OCI-LY7 (cell line): ENCODE measurements around the gene KCNIP1. TPM values are rescaled to one million over a fixed set of nuclear protein-coding genes. Genes with fewer than 3 reads are reported as not detected.

Experiments used
- BruUV-seq: library from RNA; stranded (reverse); fragments of 400-500 nt; replicated peaks from 2 replicates; lab custom pipeline; 2021; lab: Mats Ljungman, UMichigan
- CTCF ChIA-PET: fragments of 300-600 bp; sonication (Branson Sonifier 250); formaldehyde crosslinking; loops from one replicate; lab custom pipeline; 2022; ENCODE audit warnings: antibody characterized with exemption; ENCODE audit not compliant: unreplicated experiment; lab: Charles Lee
- POLR2A ChIA-PET: fragments of 300-600 bp; sonication (Branson Sonifier 250); formaldehyde crosslinking; loops from one replicate; lab custom pipeline; 2022; ENCODE audit warnings: antibody characterized with exemption; lab: Charles Lee
- DNase-seq: peaks from one replicate; pipeline ENCODE4 v3.0.0-alpha.2; 2015; ENCODE audit warnings: low spot score
- H2AFZ ChIP-seq: fragments of 200-600 bp; sonication (generic), shearing (Covaris generic); 2 replicates; pipeline ENCODE4 v1.6.1; 2014; ENCODE audit warnings: mild to moderate bottlenecking, antibody characterized with exemption, low read length, moderate library complexity
- H3K27ac ChIP-seq: fragments of 200-600 bp; sonication (generic); 2 replicates; pipeline ENCODE4 v1.5.1; 2014; ENCODE audit warnings: mixed run types, low read depth, mild to moderate bottlenecking, moderate library complexity, low read length, inconsistent platforms; ENCODE audit not compliant: poor library complexity, severe bottlenecking
- H3K36me3 ChIP-seq: fragments of 200-600 bp; sonication (generic); 2 replicates; pipeline ENCODE4 v1.6.1; 2014; ENCODE audit warnings: mild to moderate bottlenecking, antibody characterized with exemption, low read length, moderate library complexity, mixed read lengths; ENCODE audit not compliant: insufficient read depth
- H3K4me1 ChIP-seq: fragments of 200-600 bp; sonication (generic); 2 replicates; pipeline ENCODE4 v1.5.1; 2014; ENCODE audit warnings: mild to moderate bottlenecking, low read length; ENCODE audit not compliant: insufficient read depth, poor library complexity, severe bottlenecking
- H3K4me2 ChIP-seq: fragments of 200-600 bp; sonication (generic); 2 replicates; pipeline ENCODE4 v1.6.1; 2014; ENCODE audit warnings: mild to moderate bottlenecking, low read length
- H3K4me3 ChIP-seq: fragments of 200-600 bp; sonication (generic); 2 replicates; pipeline ENCODE4 v1.5.1; 2014; ENCODE audit warnings: mild to moderate bottlenecking, low read depth, low read length; ENCODE audit not compliant: poor library complexity, severe bottlenecking
- H3K79me2 ChIP-seq: fragments of 200-600 bp; sonication (generic); 2 replicates; pipeline ENCODE4 v1.6.1; 2016; ENCODE audit warnings: low read depth, mild to moderate bottlenecking, low read length, moderate library complexity, mixed read lengths; ENCODE audit not compliant: insufficient read depth
- H3K9me2 ChIP-seq: fragments of 200-600 bp; sonication (generic); 2 replicates; pipeline ENCODE4 v1.6.1; 2016; ENCODE audit warnings: mild to moderate bottlenecking, low read length, mixed read lengths; ENCODE audit not compliant: insufficient read depth
- H3K9me3 ChIP-seq: fragments of 200-600 bp; sonication (generic); 2 replicates; pipeline ENCODE4 v1.6.1; 2014; ENCODE audit warnings: mild to moderate bottlenecking, mixed run types, low read length, mixed read lengths
- H4K20me1 ChIP-seq: fragments of 200-600 bp; sonication (generic); 2 replicates; pipeline ENCODE4 v1.6.1; 2014; ENCODE audit warnings: mild to moderate bottlenecking, antibody characterized with exemption, low read length, moderate library complexity, mixed read lengths; ENCODE audit not compliant: insufficient read depth
- CTCF ChIP-seq: fragments of 200-600 bp; sonication (generic); conservative IDR thresholded peaks from 2 replicates; pipeline ENCODE4 v1.5.1; 2014; ENCODE audit warnings: mild to moderate bottlenecking, antibody characterized with exemption, low read length, moderate library complexity, mixed read lengths
- EZH2phosphoT487 ChIP-seq: fragments of 200-600 bp; sonication (generic); IDR thresholded peaks from 2 replicates; pipeline ENCODE4 v1.6.1; 2018; ENCODE audit warnings: low read depth, borderline replicate concordance, mild to moderate bottlenecking, mixed run types, antibody characterized with exemption, low read length, moderate library complexity, mixed read lengths
- intact Hi-C: fragments of 100-400 bp; cut with micrococcal nuclease; formaldehyde crosslinking; loops from one replicate; pipeline ENCODE4 v1.10.0; 2022; ENCODE audit not compliant: unreplicated experiment
- total RNA-seq, 2 experiments: library from RNA; depleted of rRNA in 1 of 2; stranded (reverse); fragments of >200 nt in 1 of 2; shearing (Covaris generic) in 1 of 2; gene quantifications; 2 replicates each; pipeline ENCODE4 v1.2.3, GENCODE V29; 2014 to 2022

Gene KCNIP1
- total RNA-seq, 2 experiments from 2014 or later: not detected

DNA sequence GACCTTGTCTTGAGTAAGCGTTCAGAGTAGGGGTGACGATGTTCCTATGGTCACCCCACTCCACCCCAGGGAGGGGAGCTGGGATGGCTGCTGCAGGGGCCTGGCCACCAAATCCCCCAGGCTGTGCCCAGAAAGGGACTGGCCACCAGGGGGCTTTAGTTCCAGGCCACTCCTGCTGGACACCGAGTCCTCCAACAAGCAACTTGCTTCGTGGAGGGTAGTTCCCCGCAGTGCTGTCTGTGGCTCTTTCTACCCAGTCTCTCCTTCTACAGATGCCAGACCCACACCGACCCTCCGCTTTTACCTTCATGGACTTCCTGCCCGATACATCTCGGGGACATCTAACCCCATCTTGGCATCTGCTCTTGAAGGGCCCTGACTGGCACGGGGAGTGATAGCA lies 244.0 kb downstream of the KCNIP1 start:
- H3K4me1 ChIP-seq: no peaks in the 10 kb centered on the region
- no peak overlapping the region for H3K4me3 ChIP-seq
- H3K79me2 ChIP-seq: no peaks in the 10 kb centered on the region
- ChIA-PET CTCF (no interaction called here), POLR2A (no interaction called here)
- no peak overlapping the region for H2AFZ ChIP-seq
- H3K4me2 ChIP-seq: no peak overlapping the region
- intact Hi-C loops: loop anchor here (10.0 kb wide), 1 partner anchor 147 kb away; no protein-coding TSS in a partner anchor
- H3K36me3 ChIP-seq: no peaks in the 10 kb centered on the region
- TF ChIP-seq CTCF: no peak
- TF ChIP-seq EZH2phosphoT487: no peak
- no TSS peak for BruUV-seq
- H3K9me2 ChIP-seq: no peaks in the 10 kb centered on the region
- no peaks in the 10 kb centered on the region for H3K9me3 ChIP-seq
- DNase-seq: no peak
- no peaks in the 10 kb centered on the region for H4K20me1 ChIP-seq
- no peak overlapping the region for H3K27ac ChIP-seq

DNA sequence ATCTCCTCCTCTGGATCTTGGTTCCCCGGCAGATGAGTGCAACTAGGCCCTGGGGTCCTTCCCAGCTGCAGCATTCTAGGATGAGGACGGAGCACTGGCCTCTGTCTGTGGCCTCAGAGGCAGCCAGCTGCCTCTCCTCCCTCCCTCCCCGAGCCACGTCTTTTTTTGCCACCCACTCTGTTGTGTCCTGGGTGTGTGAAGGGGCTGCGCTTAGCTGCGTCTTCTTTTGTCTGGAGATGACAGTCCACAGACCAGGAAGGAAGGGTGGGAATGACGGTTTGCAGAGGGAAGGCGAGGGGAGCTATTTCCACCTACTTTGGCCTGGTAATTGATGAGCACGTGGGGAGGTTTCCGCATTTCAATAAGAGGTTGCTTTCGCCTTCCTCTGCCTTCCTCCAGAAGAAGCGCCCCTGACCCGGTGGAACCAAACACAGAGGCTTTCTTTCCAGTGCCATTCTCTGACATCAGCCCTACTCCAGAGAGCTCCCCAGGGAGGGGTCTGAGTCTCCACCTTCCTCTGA lies 245.2 kb downstream of the KCNIP1 start:
- H3K36me3 ChIP-seq: no peaks in the 10 kb centered on the region
- no peak overlapping the region for H2AFZ ChIP-seq
- no peaks in the 10 kb centered on the region for H3K79me2 ChIP-seq
- no peak overlapping the region for H3K4me3 ChIP-seq
- H4K20me1 ChIP-seq: no peaks in the 10 kb centered on the region
- TF ChIP-seq EZH2phosphoT487 (no peak), CTCF (no peak)
- H3K27ac ChIP-seq: no peak overlapping the region
- H3K9me2 ChIP-seq: no peaks in the 10 kb centered on the region
- no TSS peak for BruUV-seq
- H3K4me2 ChIP-seq: no peak overlapping the region
- intact Hi-C loops: loop anchor here (10.0 kb wide), 1 partner anchor 146 kb away; no protein-coding TSS in a partner anchor
- ChIA-PET POLR2A (interaction anchor here (0.6 kb wide), 1 partner anchor 522 kb away, joined by 3 read pairs; no protein-coding TSS in a partner anchor), CTCF (interaction anchor here (0.7 kb wide), 1 partner anchor 1629 kb away, joined by 4 read pairs; no protein-coding TSS in a partner anchor)
- no peaks in the 10 kb centered on the region for H3K9me3 ChIP-seq
- DNase-seq: no peak
- no peaks in the 10 kb centered on the region for H3K4me1 ChIP-seq

GRCh38 chr5:170749911-170750431 lies 246.2 kb downstream of the KCNIP1 start:
- Histone ChIP-seq H3K4me1 (no peaks in the 10 kb centered on the region), H3K4me3 (no peak overlapping the region), H3K9me3 (no peaks in the 10 kb centered on the region), H3K27ac (no peak overlapping the region), H3K36me3 (no peaks in the 10 kb centered on the region), H3K4me2 (no peak overlapping the region), H3K79me2 (no peaks in the 10 kb centered on the region), H2AFZ (no peak overlapping the region), H4K20me1 (no peaks in the 10 kb centered on the region), H3K9me2 (no peaks in the 10 kb centered on the region)
- CTCF ChIA-PET: no interaction called here
- POLR2A ChIA-PET: no interaction called here
- BruUV-seq: no TSS peak
- intact Hi-C loops: loop anchor here (10.0 kb wide), 1 partner anchor 145 kb away; no protein-coding TSS in a partner anchor
- DNase-seq: no peak
- TF ChIP-seq EZH2phosphoT487 (no peak), CTCF (no peak)
